ENCODE data around the gene CXCL16. TPM values are rescaled to one million over a fixed set of nuclear protein-coding genes. Genes with fewer than 3 reads are reported as not detected.

The CXCL16 gene
- 10 to 100 TPM in 1 of 2 donors, 1 to 10 TPM in 1; 3.6 to 27.5 TPM for total RNA-seq

- peaks cover 0 to under 1% of the 10 kb centered on the region in 2 donors for H3K27me3 ChIP-seq
- intact Hi-C loops (cut with DNase I) = no loop called here
- DNase-seq = peak; percentile 50 to 71 (median 66)
- peak; percentile 70 for ATAC-seq
- WGBS, 2 donors = 0% methylated on average over 2 to 98 of the region's 100 CpGs
- peak within 1 kb of the TSS; percentile 29 to 32 for H3K4me3 ChIP-seq
- TF ChIP-seq CTCF (IDR thresholded peaks at IDR 0.05) (peak in 1 of 7 experiments; percentile 6), POLR2A (IDR thresholded peaks at IDR 0.05) (peak; percentile 37 to 59 (median 48))
- no peaks in the 10 kb centered on the region for H3K36me3 ChIP-seq (replicated peaks in 1 of 2; ENCODE audit: insufficient read depth in 1 of 2, low read depth in 2 of 2)
- no peaks in the 10 kb centered on the region for H3K9me3 ChIP-seq
- H3K4me1 ChIP-seq = peaks cover 13% of the 10 kb centered on the region
- peak within 1 kb of the TSS; percentile 28 to 72 (median 64) for H3K27ac ChIP-seq
Observed at GRCh38 chr17:4739122-4740024, at the start of gene CXCL16, which contains the start of gene ZMYND15. Gene CXCL16 (minus strand): TSS chr17:4739928. CDS start chr17:4739339, 589 bp downstream. Gene ZMYND15 (plus strand): TSS chr17:4739833. CDS start chr17:4740549, 716 bp downstream.

GRCh38 chr17:4788807-4789700 lies 49.3 kb upstream of the CXCL16 start, which contains the start of gene GLTPD2:
Gene GLTPD2 (plus strand): TSS chr17:4788964. CDS start chr17:4789012, 48 bp downstream.
- H3K27ac ChIP-seq = peak within 1 kb of the TSS; percentile 91 to 100 (median 94)
- no peaks in the 10 kb centered on the region for H3K36me3 ChIP-seq (replicated peaks in 1 of 2; ENCODE audit: insufficient read depth in 1 of 2, low read depth in 2 of 2)
- H3K9me3 ChIP-seq = no peaks in the 10 kb centered on the region
- no peak for TF ChIP-seq CTCF (IDR thresholded peaks at IDR 0.05)
- TF ChIP-seq POLR2A (IDR thresholded peaks at IDR 0.05) = no peak
- H3K4me3 ChIP-seq = peak within 1 kb of the TSS; percentile 31 to 59
- ATAC-seq (no peak), DNase-seq (peak; percentile 10 to 20 (median 18))
- H3K4me1 ChIP-seq = peaks cover 49% of the 10 kb centered on the region
- peaks cover 0 to 11% of the 10 kb centered on the region in 2 donors for H3K27me3 ChIP-seq
- WGBS, 2 donors = 18 to 47% methylated on average over 14 to 62 of the region's 62 CpGs
- intact Hi-C loops (cut with DNase I) = loop anchor here (5.0 kb wide), 2 partner anchors 57 to 98 kb away; partner anchors contain the start of gene MED11

GRCh38 chr17:4788159-4788806 lies 48.6 kb upstream of the CXCL16 start:
- ATAC-seq = no peak
- 83 to 90% methylated on average over 14 of the region's 14 CpGs for WGBS, 2 donors
- H3K4me3 ChIP-seq = no peak overlapping the region
- TF ChIP-seq CTCF (IDR thresholded peaks at IDR 0.05) = no peak
- TF ChIP-seq POLR2A (IDR thresholded peaks at IDR 0.05) = no peak
- no peaks in the 10 kb centered on the region for H3K36me3 ChIP-seq (replicated peaks in 1 of 2; ENCODE audit: insufficient read depth in 1 of 2, low read depth in 2 of 2)
- intact Hi-C loops (cut with DNase I) = loop anchor here (5.0 kb wide), 2 partner anchors 56 to 99 kb away; partner anchors contain the start of gene MED11
- DNase-seq = no peak
- peaks cover 49% of the 10 kb centered on the region for H3K4me1 ChIP-seq
- peaks cover 0 to 11% of the 10 kb centered on the region in 2 donors for H3K27me3 ChIP-seq
- H3K27ac ChIP-seq = no peak overlapping the region
- no peaks in the 10 kb centered on the region for H3K9me3 ChIP-seq

GRCh38 chr17:4786516-4786915 lies 46.8 kb upstream of the CXCL16 start:
- Histone ChIP-seq H3K27me3 (peaks cover 0 to 21% of the 10 kb centered on the region in 2 donors), H3K27ac (no peak overlapping the region), H3K4me3 (no peak overlapping the region), H3K36me3 (replicated peaks in 1 of 2; ENCODE audit: insufficient read depth in 1 of 2, low read depth in 2 of 2) (no peaks in the 10 kb centered on the region), H3K4me1 (peaks cover 49% of the 10 kb centered on the region), H3K9me3 (no peaks in the 10 kb centered on the region)
- ATAC-seq (no peak), DNase-seq (no peak)
- no peak for TF ChIP-seq CTCF (IDR thresholded peaks at IDR 0.05)
- peak in 1 of 3 donors; percentile 1 for TF ChIP-seq POLR2A (IDR thresholded peaks at IDR 0.05)
- 18 to 20% methylated on average over 6 of the region's 6 CpGs for WGBS, 2 donors
- intact Hi-C loops (cut with DNase I) = loop anchor here (5.0 kb wide), 2 partner anchors 54 to 101 kb away; partner anchors contain the start of gene MED11
